Measurements from ENCODE around the gene TSHZ1.
"Not testable (repeated sequence)": the region's sequence is repeated elsewhere in the genome, so short reads cannot be mapped to it uniquely, and the experiment has no call there.

TSHZ1 gene

DNA sequence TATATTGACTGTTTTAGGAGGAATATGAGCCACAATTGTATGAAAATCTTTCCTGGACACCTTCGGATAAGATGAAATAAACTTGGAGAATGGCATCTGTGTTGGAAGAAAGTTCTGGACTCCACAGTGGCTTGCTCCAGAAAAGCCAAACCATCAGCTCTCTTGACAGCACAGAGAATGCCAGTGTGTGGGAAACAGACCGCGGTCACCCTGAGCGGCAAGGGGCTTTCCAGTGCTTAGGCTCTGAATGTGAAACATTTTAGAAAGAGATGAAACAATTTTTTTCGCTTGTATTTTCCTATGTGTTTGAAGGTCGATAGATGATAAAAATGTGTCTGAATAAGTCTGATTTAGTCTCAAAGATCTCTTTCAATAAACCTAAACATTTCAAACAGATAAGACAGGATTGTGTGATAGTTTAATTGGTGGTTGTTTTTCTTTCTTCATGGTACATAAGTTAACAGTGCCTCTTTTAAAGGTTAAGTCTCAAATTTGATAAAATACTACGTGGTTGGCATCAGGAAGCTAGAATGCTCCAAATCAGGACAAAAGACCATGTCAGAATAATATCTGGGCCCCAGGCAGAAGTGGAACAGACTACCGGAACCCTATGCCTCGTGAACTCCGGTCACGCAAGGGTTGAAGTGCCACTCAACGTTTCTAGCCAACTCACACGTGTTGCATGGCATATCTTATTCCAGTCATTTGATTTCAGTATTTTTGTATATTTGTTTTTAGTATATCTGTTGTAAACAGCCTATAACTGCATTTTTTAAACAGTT lies 30.6 kb upstream of the TSHZ1 start:
- DNase-seq (ENCODE audit: low spot score): no peak

DNA sequence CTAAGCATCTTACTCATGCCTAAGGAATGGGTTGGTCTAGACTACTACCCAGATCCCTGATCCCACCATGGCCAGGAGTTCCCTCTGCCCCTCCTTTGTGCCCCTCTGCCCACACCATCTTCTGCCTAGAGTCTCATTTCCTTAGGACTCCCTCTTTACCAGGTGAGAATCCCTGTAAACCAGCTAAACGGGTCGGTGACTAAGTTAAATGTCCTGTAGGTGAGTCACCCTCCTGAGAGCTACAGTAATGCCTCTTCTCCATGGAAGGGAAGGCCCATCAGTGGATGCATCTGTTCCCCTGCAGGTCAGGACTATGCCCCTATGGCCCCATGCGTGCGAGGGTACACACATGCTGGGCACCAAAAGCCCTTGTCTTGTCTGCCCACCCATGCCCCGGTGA lies 27.1 kb upstream of the TSHZ1 start:
- DNase-seq (ENCODE audit: low spot score): no peak

DNA sequence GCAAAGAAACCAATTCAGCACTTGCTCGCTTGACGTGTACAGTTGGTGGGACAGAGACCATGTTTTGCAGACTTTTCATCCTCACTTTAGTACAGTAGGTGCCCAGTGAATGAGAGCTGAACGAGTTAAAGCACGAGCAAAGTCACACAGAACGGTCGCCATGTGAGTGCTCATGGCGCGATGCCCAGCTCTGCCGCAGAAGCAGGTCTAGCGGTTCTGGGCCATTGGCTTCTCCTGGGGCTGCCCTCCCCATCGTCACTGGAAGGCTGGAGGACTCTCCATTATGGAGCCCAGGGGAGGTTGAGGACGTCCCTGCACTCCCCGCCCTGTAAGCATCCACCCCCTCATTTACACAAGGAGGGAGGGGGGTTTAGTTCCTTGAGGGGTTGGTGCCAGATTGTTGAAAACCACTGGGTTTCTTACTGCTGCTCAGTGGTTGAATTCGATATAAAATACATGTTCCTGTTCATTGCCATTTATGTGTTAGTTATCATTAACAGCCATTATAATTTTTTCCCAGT lies 26.6 kb upstream of the TSHZ1 start:
- DNase-seq (ENCODE audit: low spot score): no peak

DNA sequence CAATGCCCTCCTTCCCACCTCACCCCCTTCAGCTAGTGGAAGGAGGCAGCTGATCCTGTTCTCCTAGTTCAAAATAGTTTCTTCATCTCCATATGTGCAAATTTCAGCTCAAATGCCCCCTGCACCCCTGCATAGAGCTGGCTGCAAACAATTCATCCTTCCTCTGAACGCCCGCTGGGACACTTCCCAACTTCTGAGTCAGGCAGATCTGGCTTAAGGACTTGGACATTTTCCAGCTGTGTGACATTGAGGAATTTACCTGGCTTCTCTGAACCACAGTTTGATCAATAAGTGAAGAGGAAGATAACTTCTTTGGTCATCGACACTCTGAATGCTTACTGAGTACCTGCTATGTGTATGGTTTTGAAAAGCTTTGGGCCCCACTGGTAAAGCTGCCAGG lies 25.1 kb upstream of the TSHZ1 start:
- no peak for DNase-seq (ENCODE audit: low spot score)

DNA sequence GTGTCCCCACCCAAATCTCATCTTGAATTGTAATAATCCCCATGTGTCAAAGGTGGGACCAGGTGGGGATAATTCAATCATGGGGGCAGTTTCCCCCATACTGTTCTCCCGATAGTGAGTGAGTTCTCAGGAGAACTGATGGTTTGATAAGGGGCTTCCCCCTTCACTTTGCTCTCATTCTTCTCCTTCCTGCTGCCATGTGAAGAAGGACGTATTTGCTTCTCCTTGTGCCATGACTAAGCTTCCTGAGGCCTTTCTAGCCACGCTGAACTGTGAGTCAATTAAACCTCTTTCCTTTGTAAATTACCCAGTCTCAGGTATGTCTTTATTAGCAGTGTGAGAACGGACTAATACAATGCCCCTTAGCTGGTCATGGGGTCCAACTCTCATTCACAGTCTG lies 22.9 kb upstream of the TSHZ1 start:
- not testable (repeated sequence) for DNase-seq (ENCODE audit: low spot score)

DNA sequence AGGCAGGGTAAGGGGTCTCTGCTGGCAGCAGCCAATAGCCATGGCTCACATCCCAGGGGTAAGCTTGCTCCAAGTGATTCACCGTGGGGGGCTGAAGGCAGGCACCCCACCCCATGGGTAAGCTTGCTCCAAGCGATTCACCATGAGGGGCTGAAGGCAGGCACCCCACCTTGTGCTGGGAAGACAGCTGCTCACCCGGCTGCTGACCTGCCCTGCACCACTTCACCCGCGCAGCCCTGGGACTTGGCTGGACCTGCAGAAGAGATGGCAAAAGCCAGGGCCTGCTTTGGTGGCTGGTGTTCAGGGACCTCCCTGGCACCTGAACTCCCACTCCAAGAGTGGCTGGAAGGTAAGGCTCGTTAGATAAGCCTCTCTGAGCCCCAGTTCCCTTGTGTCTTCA lies 20.9 kb upstream of the TSHZ1 start:
- DNase-seq (ENCODE audit: low spot score): no peak

DNA sequence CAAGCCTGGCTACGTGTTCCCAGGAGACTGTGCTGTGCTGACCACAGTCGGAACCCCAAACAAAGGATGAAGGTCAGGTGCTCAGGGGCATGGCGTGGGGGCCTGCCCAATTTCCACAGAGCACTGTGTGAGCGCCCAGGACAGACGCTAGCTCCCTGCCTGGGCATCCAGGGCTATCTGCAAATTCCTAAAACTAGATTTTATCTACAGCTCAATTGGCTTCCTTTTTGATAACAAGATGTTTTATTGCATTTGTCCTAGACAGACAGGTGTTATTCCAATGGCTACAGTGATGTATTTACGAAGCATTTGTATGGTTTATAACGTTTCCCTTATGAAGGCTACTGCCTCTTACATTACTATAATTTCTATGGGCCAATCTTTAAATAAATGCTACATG lies 17.7 kb upstream of the TSHZ1 start:
- DNase-seq (ENCODE audit: low spot score): no peak

DNA sequence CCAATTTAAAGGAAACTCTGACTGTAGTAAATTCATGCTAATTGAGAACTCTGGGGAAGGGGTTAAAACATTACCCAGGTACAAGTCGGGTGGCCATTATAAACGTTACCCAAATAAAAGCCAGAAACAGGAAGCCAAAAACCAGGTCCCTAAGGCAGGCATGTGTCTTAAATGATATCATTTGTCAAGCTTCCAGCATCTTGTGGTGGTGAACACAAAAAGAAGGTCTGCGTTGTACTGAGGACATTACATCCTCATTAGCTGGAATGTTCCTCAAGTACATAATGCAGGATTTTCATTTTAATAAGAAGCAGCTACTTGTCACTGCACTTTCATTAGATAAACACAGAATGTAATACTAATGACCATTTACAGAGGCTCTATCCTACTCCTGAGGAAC lies 12.6 kb upstream of the TSHZ1 start:
- DNase-seq (ENCODE audit: low spot score): no peak

DNA sequence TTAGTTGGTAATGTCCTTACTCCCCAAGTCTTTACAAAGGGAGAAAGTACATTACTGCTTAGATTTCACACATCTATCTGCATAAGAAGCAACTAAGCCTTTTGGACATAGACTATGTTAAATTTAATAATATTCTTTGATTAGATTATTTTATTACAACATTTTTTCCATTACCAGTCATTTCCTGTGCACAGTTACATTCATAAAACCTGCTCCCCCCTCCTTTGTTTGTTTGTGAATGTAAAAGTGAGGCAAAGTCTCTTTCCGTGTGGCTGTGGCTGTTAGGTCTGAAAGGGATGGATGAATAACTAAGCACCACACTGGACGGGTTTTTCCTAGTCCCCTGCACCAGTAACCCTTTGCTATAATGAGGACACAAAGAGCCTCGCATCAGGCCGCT lies 11.3 kb upstream of the TSHZ1 start:
- no peak for DNase-seq (ENCODE audit: low spot score)

DNA sequence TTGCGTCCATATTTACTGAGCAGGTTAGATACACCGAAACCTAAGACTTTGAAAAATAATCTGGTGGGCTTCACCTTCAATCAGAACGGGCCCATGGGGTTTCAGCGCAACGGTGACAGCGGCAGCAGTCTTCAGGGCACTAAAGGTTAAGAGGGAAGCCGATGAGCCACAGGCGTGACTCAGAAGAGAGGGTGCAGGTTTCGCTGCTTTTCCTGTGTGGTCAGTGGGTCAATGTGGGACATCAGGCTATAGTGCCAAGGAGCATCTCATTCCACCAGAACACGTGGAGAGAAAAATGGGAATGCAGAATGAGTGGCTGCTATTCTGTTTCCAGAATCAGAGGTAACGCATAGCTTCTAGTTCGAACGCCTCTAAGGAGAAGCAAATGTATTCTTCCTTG lies 10.5 kb upstream of the TSHZ1 start:
- DNase-seq (ENCODE audit: low spot score): no peak

DNA sequence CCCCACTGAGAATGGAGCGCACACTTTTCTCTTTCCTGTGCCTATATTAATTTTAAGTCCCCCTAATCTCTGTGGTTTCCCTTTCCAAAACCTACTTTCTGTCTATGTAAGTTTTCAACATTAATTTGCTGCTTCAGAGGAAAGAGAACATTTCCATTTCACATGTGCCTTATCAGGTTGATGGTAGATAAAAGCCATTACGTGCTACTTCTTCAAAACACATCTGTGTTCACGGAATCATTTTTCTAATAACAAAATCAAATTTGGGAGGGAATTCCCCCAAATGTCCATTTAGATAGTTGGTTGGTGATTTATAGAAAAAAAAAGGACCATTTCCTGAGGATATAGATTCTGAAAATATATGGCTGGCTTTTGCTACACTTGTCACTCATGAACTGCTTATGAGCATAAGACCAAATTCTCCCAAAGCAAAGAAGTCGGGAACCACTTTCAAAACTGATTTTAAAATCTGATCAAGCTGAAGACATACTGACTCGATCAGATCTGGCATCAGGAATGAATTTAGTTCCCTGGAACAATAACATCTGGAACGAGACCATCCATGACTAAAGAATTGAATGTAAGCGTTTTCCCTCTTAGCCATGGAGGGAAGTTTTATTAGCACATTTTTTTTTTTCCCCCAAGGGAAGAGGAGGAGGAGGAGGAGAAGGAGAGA lies 9.9 kb upstream of the TSHZ1 start:
- no peak for DNase-seq (ENCODE audit: low spot score)

DNA sequence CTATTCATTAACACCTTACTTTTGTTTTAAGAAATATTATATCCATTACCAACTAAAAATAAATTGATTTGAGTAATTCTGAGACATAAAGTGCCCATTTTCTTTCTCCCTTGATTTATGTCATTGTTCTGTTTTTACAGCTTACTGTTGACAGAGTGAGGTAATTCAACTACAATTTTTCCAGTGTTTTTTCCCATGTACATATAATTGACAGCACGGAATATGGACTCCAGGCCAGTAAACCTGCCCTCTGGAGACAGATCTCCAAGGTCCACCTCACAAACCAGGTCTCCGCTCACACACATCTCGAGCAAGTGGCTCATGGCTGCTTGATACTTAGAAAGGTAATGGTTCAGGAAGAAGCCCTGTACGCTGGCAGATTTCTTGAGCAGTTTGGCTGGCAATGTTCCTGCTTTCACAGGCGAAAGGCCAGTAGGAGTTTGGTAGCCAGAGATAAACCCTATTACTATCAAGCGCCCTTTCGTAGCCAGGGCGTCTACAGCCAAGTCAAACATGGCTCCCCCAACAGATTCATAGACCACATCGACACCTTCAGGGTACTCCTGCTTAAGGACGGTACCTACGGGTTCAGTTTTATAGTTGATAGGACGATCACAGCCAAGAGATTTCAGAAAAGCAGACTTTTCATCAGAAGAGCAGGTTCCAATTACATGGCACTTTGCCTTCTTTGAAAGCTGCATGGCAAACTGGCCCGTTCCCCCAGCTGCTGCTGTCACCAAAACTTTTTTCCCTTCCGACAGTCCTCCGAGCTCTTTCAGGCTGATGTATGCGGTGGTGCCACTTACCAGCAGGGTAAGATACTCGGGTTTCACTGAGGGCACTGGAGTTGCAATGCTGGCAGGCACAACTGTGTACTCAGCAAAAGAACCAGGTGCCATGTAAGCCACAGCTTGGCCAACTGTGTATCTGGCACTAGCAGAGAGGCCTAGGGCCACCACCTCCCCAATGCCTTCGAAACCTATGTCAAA lies 9.0 kb upstream of the TSHZ1 start:
- no peak for DNase-seq (ENCODE audit: low spot score)

DNA sequence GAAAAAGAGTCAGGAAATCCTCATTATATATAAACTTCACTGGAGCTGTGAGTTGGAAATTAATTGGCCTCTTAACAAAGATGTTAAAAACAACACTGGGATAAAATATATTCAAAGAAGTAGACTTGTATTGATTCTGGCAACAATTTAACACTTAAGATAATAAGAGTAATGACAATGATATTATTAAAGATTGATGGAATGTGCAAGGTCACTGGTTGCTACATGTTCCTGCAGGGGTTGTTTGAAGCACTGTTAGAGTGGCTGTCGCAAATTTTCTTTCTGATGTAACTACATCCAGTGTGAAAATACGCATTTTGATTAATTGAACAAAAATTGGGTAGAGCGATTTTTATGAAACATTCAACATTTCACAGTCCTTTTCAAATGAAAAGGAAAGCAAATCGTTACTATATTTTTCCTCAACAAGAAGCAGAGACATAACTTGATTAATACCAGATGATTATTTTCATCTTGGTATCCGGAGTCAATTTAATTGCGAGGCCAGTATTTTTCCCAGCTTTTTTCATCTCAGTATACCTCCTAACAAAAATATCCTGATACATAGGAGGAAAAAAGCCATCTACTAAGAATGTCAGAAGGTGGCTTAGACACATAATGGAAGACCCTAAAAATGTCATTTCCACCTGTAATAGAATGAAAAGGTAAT lies 7.8 kb upstream of the TSHZ1 start:
- no peak for DNase-seq (ENCODE audit: low spot score)

DNA sequence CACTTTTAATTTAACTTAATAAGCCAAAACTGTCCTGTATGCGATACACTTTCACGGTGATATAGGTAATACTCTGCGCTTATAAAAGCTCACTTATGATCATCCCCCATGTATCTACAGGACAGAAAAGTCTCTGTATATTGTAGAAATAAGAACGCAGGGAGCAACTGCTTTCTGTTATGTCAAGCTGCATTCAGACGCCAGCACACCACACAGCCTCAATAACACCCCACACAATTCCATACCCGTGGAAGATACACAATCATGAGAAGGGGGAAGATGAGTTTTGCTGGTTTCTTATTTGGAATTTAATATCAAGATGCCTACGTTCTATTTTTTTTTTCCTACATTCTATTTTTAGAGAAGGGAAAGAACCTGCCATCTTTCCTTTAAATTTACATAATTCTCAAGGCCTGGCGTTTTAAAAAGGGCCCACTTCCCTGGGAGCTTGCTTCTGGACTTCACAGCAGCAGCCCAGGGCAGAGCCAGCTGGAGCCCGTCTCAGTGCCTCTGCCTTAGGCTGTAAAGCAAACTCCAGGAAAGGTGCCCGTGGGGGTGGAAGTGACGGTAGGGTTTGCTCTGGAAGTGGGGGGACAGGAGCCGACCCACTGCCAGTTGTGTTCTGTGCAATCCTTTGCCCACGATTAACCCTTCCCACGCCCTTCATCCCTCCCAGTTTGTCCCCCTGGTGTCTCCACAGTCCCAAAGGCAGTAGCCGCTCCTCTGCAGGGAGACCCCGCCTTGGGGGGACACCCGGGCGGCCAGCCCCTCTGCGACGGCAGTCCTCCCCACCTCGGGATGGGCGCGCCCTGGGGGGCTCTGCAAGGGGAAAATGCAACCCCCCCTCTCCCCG lies 7.0 kb upstream of the TSHZ1 start:
- DNase-seq (ENCODE audit: low spot score): no peak

DNA sequence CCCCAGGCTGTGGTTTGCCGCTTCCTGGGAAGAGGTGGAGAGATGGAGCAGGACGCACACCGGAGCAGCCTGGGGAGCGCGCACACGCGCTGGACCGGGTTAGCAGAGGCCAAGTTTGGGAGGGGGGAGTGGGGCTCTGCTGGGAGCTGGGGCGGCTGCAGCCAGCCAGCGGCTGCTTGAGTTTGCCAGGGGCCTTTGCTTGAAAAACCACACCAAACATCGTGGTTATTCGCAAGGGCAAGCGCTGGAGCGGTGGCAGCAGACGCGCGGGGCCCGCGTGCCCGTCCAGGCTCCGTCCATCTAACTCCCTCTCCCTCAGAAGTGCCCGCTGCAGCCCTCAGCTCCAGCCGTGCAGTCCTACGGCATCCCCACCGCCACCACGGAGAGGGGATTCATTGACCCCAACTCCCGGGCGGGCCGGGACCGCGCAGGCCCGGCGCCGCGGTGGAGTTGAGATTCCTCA lies 6.3 kb upstream of the TSHZ1 start:
- no peak for DNase-seq (ENCODE audit: low spot score)

DNA sequence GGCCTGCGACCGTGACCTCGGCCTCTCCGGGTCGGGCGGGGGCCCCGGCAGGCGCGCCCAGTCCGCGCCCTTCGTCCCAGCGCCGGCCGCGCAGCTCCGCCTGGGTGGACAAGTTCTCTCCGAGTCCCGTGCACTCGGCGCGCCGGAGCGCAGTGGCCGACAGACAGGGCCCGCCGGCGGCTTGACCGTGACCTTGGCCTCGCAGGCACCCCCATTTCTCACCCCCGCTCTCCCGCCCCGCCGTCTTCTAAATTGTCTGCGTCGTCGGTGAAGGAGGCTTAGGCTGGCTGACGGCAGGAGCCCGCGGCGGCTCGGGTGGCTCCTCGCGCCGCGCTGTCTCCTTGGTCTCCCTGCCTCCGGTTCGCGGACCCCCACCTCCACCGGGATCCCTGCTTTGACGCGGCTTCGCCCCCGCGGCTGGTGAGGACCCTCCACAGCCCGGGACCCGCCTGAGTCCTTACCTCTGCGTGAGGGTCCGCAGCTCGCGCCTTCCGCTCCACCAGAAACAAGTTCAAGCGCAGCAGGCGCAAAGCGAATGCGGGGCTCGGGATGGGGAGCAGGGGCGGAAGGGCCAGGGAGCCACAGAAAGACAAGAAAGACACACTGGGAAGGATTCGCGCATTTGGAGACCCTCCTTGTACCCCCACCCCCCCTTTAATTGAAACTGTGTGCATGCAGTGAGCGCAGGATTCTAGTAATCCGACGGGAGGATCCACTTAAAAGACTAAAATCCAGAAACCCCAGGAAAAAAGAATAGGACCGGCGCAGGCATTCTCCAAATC lies 5.7 kb upstream of the TSHZ1 start:
- DNase-seq (ENCODE audit: low spot score): no peak

DNA sequence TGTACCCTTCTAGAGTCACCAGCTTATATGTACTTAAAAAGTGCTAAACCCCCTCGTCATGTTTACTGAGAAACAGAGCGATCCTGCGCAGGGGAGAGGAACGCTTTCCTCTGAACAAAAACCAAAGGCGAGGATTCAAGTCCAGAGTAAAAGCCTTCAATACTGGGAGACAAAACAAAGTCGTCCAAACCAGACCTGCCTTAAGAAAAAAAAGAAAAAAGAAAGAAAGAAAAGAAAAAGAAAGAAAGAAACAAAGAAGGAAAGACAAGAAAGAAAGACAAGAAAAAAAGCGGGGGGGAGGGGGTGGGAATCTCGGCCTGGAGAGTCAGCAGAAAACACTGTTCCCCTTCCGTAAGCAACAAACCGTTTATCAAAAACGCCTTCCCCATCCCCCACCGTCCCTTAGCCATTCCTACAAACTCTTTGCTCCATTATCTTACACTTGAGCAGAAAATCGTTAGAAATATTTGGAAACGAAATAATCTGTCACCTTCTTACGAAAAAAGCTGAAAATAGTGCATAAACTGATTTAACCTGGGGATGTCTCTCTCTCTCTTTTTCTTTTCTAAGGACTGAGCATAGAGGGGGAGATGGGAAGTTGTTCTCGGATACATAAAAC lies 5.0 kb upstream of the TSHZ1 start:
- DNase-seq (ENCODE audit: low spot score): no peak

DNA sequence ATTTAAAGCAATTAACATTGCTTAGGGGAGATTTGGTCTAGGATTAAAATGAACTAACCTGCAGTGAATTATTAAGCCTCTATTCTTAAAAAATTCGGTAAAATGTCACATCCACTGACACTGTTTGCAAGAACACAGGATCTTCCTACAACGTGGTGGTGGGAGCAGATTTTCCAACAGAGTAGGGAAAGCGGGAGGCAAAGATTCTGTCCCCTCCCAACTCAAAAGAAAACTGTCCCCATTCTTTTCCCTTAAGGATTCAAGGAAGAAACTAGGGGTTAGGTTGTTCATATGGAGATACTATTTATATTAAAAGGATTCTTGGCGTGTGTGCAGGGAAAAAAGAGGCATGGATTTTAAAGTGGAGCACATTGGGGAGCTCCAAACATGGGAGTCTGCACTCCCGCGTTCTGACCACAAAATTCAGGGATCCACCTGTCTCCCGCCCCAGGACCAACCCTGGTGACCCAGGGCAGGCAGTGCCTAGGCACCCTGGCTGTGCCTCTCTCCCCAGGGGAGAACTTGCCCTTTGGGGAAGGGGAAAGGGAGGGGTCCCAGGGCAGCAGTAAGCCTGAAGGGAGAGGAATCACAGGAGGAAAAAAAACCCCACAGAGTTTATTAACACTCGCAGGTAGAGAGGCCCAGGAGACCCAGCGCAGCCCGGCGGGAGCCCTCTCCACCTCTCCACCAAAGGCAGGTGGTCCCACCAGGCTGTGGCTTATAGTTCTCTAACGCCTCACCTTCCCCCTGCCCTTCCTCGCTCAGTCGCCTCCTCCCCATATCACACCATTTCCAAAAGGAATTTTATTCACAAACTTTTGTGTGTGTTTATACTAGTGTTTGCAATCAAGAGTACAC lies 3.9 kb upstream of the TSHZ1 start:
- DNase-seq (ENCODE audit: low spot score): no peak

Measured in HuH-7.5 (cell line).